Ascending aorta (tissue), 2 donors: ENCODE measurements around the gene NR1D2. TPM values are rescaled to one million over a fixed set of nuclear protein-coding genes. Genes with fewer than 3 reads are reported as not detected.
"Not testable (repeated sequence)": the region's sequence is repeated elsewhere in the genome, so short reads cannot be mapped to it uniquely, and the experiment has no call there.

Experiments used
- DNase-seq, 2 donors: peaks; one replicate each; pipeline ENCODE4 v3.0.0-alpha.2; 2019; ENCODE audit warnings: low spot score in 2 of 2
- H3K27ac ChIP-seq, 2 donors: fragments of 200-600 bp; sonication (generic); one replicate each; pipeline ENCODE4 v1.5.1; 2016 to 2017; ENCODE audit warnings: mild to moderate bottlenecking in 1 of 2
- H3K27me3 ChIP-seq: fragments of 200-600 bp; sonication (generic); one replicate; pipeline ENCODE4 v1.5.1; 2017
- H3K36me3 ChIP-seq, 2 donors: fragments of 200-600 bp; sonication (generic); one replicate each; pipeline ENCODE4 v1.5.1; 2016
- H3K4me1 ChIP-seq, 2 donors: fragments of 200-600 bp; sonication (generic); one replicate each; pipeline ENCODE4 v1.5.1; 2016 to 2017; ENCODE audit warnings: mild to moderate bottlenecking in 1 of 2
- H3K4me3 ChIP-seq, 2 donors: fragments of 200-600 bp; sonication (generic); one replicate each; pipeline ENCODE4 v1.5.1; 2016 to 2017; ENCODE audit warnings: mild to moderate bottlenecking in 1 of 2
- H3K9me3 ChIP-seq, 2 donors: fragments of 200-600 bp; sonication (generic); one replicate each; pipeline ENCODE4 v1.5.1; 2016
- intact Hi-C: fragments of 100-400 bp; cut with DNase I; formaldehyde crosslinking; loops from one replicate; pipeline ENCODE4 v1.15.1; 2023
- total RNA-seq: library from RNA; depleted of rRNA; stranded (reverse); fragments of >200 nt; gene quantifications from one replicate; pipeline ENCODE4 v1.1.0, GENCODE V29; 2016
- TF ChIP-seq, protein P1 (sequence below), 3 experiments: fragments of 200-600 bp in 2 of 3; fragments of 450-650 bp in 1 of 3; sonication (generic) in 2 of 3; IDR thresholded peaks; one replicate each; pipeline ENCODE4 v1.5.1; 2016 to 2019; ENCODE audit warnings: antibody characterized with exemption in 3 of 3, mild to moderate bottlenecking in 1 of 3, moderate library complexity in 1 of 3

Gene NR1D2
- total RNA-seq, 1 donor from 2014 or later: 6.5 TPM

DNA sequence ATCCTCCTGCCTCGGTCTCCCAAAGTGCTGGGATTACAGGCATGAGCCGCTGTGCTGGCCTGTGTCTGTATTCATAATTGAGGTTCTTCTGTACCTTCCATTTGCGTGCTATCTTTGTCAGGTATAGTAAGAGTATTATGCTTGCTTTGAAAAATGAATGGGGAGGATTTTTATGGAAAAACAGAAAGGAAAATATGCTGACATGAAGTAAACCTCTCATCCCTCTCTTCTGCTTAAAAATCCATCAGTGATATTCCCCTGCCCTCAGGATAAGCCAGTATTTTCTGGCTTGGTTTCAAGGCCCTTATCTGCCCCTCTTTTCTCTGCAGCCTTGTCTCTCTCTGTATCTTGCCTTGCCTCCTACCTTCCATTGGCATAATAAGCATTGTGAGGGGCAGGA lies 80.7 kb downstream of the NR1D2 start:
- Histone ChIP-seq H3K4me1 (no peaks in the 10 kb centered on the region), H3K27me3 (no peaks in the 10 kb centered on the region), H3K4me3 (no peak overlapping the region), H3K27ac (no peak overlapping the region), H3K36me3 (no peaks in the 10 kb centered on the region), H3K9me3 (no peaks in the 10 kb centered on the region)
- DNase-seq: no peak
- intact Hi-C loops: no loop called here
- TF ChIP-seq, protein P1, sequence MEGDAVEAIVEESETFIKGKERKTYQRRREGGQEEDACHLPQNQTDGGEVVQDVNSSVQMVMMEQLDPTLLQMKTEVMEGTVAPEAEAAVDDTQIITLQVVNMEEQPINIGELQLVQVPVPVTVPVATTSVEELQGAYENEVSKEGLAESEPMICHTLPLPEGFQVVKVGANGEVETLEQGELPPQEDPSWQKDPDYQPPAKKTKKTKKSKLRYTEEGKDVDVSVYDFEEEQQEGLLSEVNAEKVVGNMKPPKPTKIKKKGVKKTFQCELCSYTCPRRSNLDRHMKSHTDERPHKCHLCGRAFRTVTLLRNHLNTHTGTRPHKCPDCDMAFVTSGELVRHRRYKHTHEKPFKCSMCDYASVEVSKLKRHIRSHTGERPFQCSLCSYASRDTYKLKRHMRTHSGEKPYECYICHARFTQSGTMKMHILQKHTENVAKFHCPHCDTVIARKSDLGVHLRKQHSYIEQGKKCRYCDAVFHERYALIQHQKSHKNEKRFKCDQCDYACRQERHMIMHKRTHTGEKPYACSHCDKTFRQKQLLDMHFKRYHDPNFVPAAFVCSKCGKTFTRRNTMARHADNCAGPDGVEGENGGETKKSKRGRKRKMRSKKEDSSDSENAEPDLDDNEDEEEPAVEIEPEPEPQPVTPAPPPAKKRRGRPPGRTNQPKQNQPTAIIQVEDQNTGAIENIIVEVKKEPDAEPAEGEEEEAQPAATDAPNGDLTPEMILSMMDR (IDR thresholded peaks at IDR 0.05): no peak

DNA sequence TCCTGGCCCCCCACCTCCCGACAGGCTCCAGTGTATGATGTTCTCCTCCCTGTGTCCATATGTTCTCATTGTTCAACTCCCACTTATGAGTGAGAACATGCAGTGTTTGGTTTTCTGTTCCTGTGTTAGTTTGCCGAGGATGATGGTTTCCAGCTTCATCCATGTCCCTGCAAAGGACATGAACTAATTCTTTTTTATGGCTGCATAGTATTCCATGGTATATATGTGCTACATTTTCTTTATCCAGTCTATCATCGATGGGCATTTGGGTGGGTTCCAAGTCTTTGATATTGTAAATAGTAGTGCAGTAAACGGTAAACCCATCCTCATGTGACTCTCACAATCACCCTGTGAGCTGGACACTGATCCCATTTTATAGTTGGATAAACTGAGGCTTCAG lies 81.6 kb downstream of the NR1D2 start:
- H3K27ac ChIP-seq, H3K4me3 ChIP-seq, H3K27me3 ChIP-seq, H3K9me3 ChIP-seq, DNase-seq, H3K4me1 ChIP-seq, H3K36me3 ChIP-seq, intact Hi-C loops: not testable (repeated sequence)

DNA sequence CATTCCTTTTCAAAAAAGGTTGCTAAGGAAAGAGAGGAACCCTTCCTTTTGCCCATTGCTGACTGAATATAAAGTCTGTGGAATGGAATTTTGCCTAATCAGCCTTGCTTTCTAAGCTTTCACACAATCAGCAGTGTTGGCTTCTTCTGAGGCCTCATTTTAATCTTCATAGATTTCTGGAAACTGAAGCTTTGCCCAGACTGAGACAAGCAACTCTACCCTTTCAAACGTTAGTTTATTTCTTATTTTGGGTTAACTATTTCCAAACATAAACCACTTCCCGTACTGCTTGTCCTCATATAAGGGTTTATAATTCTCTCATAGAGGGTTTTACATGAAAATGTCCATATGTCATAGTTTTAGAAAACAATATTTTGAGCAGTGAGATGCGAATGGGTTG lies 82.9 kb downstream of the NR1D2 start:
- TF ChIP-seq, protein P1 (IDR thresholded peaks at IDR 0.05): no peak
- Histone ChIP-seq H3K4me1 (no peaks in the 10 kb centered on the region), H3K4me3 (no peak overlapping the region), H3K36me3 (no peaks in the 10 kb centered on the region), H3K9me3 (peaks cover 0 to 1% of the 10 kb centered on the region in 2 donors), H3K27ac (peak overlapping the region in 1 of 2 donors; percentile 52), H3K27me3 (no peaks in the 10 kb centered on the region)
- DNase-seq: no peak
- intact Hi-C loops: no loop called here

Other genes starting within 250 kb of the NR1D2 start
- 74.6 TPM for gene UBE2E1, start 139.3 kb upstream of the NR1D2 start, total RNA-seq
- gene NKIRAS1, start 28.3 kb upstream of the NR1D2 start, total RNA-seq: 8.7 TPM
- gene RPL15, start 28.2 kb upstream of the NR1D2 start, total RNA-seq: 1,680 TPM